Heart right ventricle (tissue), 16 donors: ENCODE data around the gene CADPS2. TPM values are rescaled to one million over a fixed set of nuclear protein-coding genes. Genes with fewer than 3 reads are reported as not detected.

Experiments
- ATAC-seq, 8 donors: fragments of 200-7000 bp; cut with Tn5 transposase; one replicate each; pipeline ENCODE4 v1.9.1; 2020; ENCODE audit warnings: mild to moderate bottlenecking in 8 of 8, moderate library complexity in 8 of 8, moderate number of reproducible peaks in 1 of 8
- DNase-seq, 2 donors: peaks; one replicate each; pipeline ENCODE4 v3.0.0-alpha.2; 2020
- H3K27ac ChIP-seq, 10 donors: fragments of 200-600 bp; sonication (generic) in 2 of 10; one replicate each; pipeline versions ENCODE4 v1.5.0 to v1.8.0; 2020 to 2022; ENCODE audit warnings: mild to moderate bottlenecking in 3 of 10
- H3K27me3 ChIP-seq, 7 donors: fragments of 200-600 bp; one replicate each; pipeline ENCODE4 v1.8.0; 2021 to 2022; ENCODE audit warnings: mild to moderate bottlenecking in 2 of 7
- H3K36me3 ChIP-seq, 9 donors: fragments of 200-600 bp; sonication (generic) in 1 of 9; one replicate each; pipeline versions ENCODE4 v1.5.0 to v1.8.0; 2020 to 2022; ENCODE audit warnings: mild to moderate bottlenecking in 2 of 9
- H3K4me1 ChIP-seq, 9 donors: fragments of 200-600 bp; sonication (generic) in 1 of 9; one replicate each; pipeline versions ENCODE4 v1.5.0 to v1.8.0; 2020 to 2022; ENCODE audit warnings: mild to moderate bottlenecking in 4 of 9
- H3K4me3 ChIP-seq, 10 donors: fragments of 200-600 bp; sonication (generic) in 2 of 10; one replicate each; pipeline versions ENCODE4 v1.5.0 to v1.8.0; 2020 to 2022; ENCODE audit warnings: mild to moderate bottlenecking in 7 of 10, moderate library complexity in 2 of 10
- H3K9me3 ChIP-seq, 11 donors: fragments of 200-600 bp in 10 of 11; sonication (generic) in 2 of 11; one replicate each; pipeline versions ENCODE4 v1.5.0 to v1.8.0; 2013 to 2022; ENCODE audit warnings: mild to moderate bottlenecking in 2 of 11, control low read depth in 1 of 11, moderate library complexity in 1 of 11
- WGBS, 2 donors: extraction: QIAGEN DNeasy Blood & Tissue Kit; methylation state at CpG; one replicate each; pipeline ENCODE4 v1.1.7; 2013; ENCODE audit warnings: inconsistent platforms in 1 of 2; 5-methylcytosine and 5-hydroxymethylcytosine counted together
- intact Hi-C, 10 donors: fragments of 100-400 bp; cut with DNase I; formaldehyde crosslinking; loops; one replicate each; pipeline versions ENCODE4 v1.11.1 to v1.14.2; 2022
- polyA plus RNA-seq, 2 donors: library from polyadenylated mRNA; stranded (reverse); fragments of 200-250 nt; gene quantifications; one replicate each; pipeline ENCODE4 v1.2.3, GENCODE V29; 2013
- total RNA-seq, 10 donors: library from RNA; stranded (reverse); fragmentation: NEBNext Ultra II Directional in 3 of 10; extraction: Animal tissue kit (Norgen Biotek cat#: 25700) in 3 of 10; gene quantifications; one replicate each; pipeline versions ENCODE4 v1.2.1 to v1.2.4, GENCODE V29; 2021 to 2023
- TF ChIP-seq, protein P1 (sequence below), 9 donors: fragments of 200-600 bp; sonication (generic) in 2 of 9; IDR thresholded peaks; one replicate each; pipeline versions ENCODE4 v1.5.0 to v1.8.0; 2021 to 2022; ENCODE audit warnings: antibody characterized with exemption in 9 of 9, mild to moderate bottlenecking in 5 of 9, moderate library complexity in 1 of 9
- donor health status: Arrhythmogenic right ventricular cardiomyopathy.
- donor health status: ischemic (EF 13 %, LVEDD 7.1; RV severe dilation, severe dysfunction).
- donor health status: healthy with polysubstance abuse.
- donor health status: DM: no; HTN: yes; CAD: no.
- donor health status: DM: no; HTN: no; CAD: no.
- donor health status: ischemic (EF 25% LVEDD 6.9; RV normal size, moderate dysfunction).
- donor health status: ischemic (EF 25% LVEDD 5.7; RV mildly dilated, moderate dysfunction).
- donor health status: healthy.
- donor health status: DM: yes; HTN: yes; CAD: no.
- donor health status: Ischemic cardiomyopathy.
- donor health status: ischemic (EF 35%, LVEDD 5.7; RV mildly dilated, moderate dysfunction).
- donor health status: nonischemic (EF 11% LVEDD 7.7; RV severe dilation, severe dysfunction).
- donor health status: DM: yes; HTN: yes; CAD: no.
- donor health status: PGD.
- donor health status: ischemic (EF 29% LVEDD 5.4; RV normal size, mild dysfunction).
- donor health status: nonischemic (EF 23%, LVEDD 6.1; RV moderate dilation, normal function).

Gene CADPS2
- total and polyA plus RNA-seq, 12 donors: 3.6 to 25.7 (median 6.6) TPM

DNA sequence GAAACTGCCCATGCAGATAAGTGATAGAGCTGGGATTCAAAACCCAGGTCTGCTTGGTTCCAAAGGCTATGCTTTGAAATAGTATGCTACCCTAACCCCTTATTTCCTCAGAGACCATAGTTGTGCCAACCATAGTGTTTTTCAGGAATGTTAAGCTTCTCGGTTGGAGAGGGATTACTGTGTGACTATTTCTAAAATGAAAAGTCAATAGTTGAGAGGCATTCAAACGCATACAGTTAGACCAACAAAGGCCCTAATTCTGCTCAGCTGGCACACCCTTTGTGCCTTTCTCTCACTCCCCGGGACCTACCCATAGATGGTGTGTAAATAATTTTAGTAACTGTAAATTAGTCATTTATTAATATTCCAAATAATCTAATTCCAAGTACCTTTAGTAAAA lies 118.9 kb downstream of the CADPS2 start:
- 88 to 90% methylated on average over 3 of the region's 3 CpGs for WGBS, 2 donors
- H3K27me3 ChIP-seq: no peaks in the 10 kb centered on the region
- H3K27ac ChIP-seq: no peak overlapping the region
- ATAC-seq (no peak), DNase-seq (no peak)
- intact Hi-C loops: no loop called here
- H3K4me1 ChIP-seq: peaks cover 0 to 14% (median 3%) of the 10 kb centered on the region in 9 donors
- H3K4me3 ChIP-seq: no peak overlapping the region
- H3K9me3 ChIP-seq: no peaks in the 10 kb centered on the region
- H3K36me3 ChIP-seq: no peaks in the 10 kb centered on the region
- TF ChIP-seq, protein P1, sequence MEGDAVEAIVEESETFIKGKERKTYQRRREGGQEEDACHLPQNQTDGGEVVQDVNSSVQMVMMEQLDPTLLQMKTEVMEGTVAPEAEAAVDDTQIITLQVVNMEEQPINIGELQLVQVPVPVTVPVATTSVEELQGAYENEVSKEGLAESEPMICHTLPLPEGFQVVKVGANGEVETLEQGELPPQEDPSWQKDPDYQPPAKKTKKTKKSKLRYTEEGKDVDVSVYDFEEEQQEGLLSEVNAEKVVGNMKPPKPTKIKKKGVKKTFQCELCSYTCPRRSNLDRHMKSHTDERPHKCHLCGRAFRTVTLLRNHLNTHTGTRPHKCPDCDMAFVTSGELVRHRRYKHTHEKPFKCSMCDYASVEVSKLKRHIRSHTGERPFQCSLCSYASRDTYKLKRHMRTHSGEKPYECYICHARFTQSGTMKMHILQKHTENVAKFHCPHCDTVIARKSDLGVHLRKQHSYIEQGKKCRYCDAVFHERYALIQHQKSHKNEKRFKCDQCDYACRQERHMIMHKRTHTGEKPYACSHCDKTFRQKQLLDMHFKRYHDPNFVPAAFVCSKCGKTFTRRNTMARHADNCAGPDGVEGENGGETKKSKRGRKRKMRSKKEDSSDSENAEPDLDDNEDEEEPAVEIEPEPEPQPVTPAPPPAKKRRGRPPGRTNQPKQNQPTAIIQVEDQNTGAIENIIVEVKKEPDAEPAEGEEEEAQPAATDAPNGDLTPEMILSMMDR (IDR thresholded peaks at IDR 0.05): no peak

DNA sequence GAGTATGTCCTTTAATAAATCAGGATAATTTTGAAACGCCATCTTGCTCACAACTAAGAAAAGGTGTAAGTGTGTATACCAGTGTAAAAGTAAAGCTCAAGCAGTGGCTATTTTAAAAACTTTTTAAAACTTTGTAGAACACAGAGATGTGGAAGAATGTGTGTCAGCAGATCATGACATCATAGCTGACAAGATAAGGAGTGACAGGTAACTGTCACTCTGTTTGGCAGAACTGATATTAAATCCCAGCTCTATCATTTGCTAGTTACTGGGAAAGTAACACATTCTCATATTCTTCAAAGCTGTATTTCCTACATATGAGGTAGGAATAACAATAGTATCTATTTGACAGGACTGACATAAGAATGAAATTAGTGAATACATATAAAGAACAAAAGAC lies 119.7 kb downstream of the CADPS2 start:
- WGBS, 2 donors: 92 to 93% methylated on average over 1 of the region's 1 CpG
- Histone ChIP-seq H3K9me3 (no peaks in the 10 kb centered on the region), H3K4me1 (peaks cover 0 to 14% (median 3%) of the 10 kb centered on the region in 9 donors), H3K27me3 (no peaks in the 10 kb centered on the region), H3K36me3 (no peaks in the 10 kb centered on the region), H3K4me3 (no peak overlapping the region), H3K27ac (no peak overlapping the region)
- no peak for ATAC-seq
- TF ChIP-seq, protein P1 (IDR thresholded peaks at IDR 0.05): no peak
- no peak for DNase-seq
- intact Hi-C loops: no loop called here

- Histone ChIP-seq H3K27ac (peak overlapping the region in 1 of 10 donors; percentile 8), H3K36me3 (no peaks in the 10 kb centered on the region), H3K27me3 (no peaks in the 10 kb centered on the region), H3K9me3 (no peaks in the 10 kb centered on the region), H3K4me3 (no peak overlapping the region), H3K4me1 (peaks cover 0 to 10% (median 0%) of the 10 kb centered on the region in 9 donors)
- TF ChIP-seq, protein P1 (IDR thresholded peaks at IDR 0.05): no peak
- intact Hi-C loops: no loop called here
- 68 to 71% methylated on average over 1 of the region's 1 CpG for WGBS, 2 donors
- no peak for ATAC-seq
- DNase-seq: no peak
Observed at GRCh38 chr7:122764902-122765301, 121.4 kb downstream of the CADPS2 start.

- no peaks in the 10 kb centered on the region for H3K9me3 ChIP-seq
- H3K27me3 ChIP-seq: no peaks in the 10 kb centered on the region
- whole genome bisulfite sequencing, 2 donors: 54 to 64% methylated on average over 2 of the region's 2 CpGs
- TF ChIP-seq, protein P1 (IDR thresholded peaks at IDR 0.05): no peak
- no peak for DNase-seq
- peak in 2 of 8 donors; percentile 14 to 66 for ATAC-seq
- H3K36me3 ChIP-seq: no peaks in the 10 kb centered on the region
- no peak overlapping the region for H3K4me3 ChIP-seq
- H3K4me1 ChIP-seq: peaks cover 0 to 10% (median 0%) of the 10 kb centered on the region in 9 donors
- intact Hi-C loops: no loop called here
- peak overlapping the region in 1 of 10 donors; percentile 8 for H3K27ac ChIP-seq
Observed at GRCh38 chr7:122764020-122764419, 122.2 kb downstream of the CADPS2 start.
